GM19240 (cell line): ENCODE data around the gene CDC42.
"Not testable (repeated sequence)": the region's sequence is repeated elsewhere in the genome, so short reads cannot be mapped to it uniquely, and the experiment has no call there.

Experiments
- DNase-seq: peaks from one replicate; pipeline ENCODE4 v3.0.0; 2011; ENCODE audit warnings: low spot score; ENCODE audit not compliant: insufficient read length

Gene CDC42

DNA sequence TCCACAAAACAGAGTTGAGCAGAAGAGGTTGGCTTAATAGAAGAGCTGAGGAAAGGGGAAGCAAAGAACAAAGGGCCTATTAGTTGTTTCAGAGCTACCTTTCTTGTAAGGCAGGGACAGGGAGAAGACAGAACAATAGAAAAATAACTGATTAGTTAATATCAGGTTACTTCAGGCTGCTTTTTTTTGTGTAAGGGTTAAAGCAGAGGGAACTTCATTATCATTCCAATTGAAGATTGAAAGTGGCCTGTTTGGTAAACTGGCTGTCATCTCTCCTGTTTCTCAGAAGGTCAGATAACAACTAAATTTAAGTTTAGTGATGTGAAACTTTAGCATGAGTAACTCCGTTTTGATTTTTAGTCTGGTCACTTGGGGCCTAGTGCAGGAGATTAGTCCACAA lies 22.3 kb downstream of the CDC42 start:
- DNase-seq = no peak

DNA sequence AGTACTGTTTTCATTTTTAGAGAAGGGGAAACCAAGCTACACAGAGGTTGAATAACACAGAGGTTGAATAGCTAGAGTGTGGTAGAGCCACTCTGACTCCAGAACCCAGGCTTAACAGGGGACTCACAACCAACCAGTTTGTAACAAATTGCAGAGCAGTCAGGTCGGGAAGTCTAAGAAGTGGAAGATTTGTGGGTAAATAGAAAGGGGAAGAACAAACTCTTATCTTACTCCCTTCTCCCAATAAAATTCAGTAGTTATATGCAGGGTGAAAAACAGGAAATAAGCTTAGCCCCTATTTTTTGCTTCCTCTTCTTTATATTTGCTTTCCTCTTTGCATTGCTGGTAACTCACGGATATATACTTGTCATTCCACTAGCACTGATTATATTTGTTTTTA lies 23.2 kb downstream of the CDC42 start:
- DNase-seq = no peak

DNA sequence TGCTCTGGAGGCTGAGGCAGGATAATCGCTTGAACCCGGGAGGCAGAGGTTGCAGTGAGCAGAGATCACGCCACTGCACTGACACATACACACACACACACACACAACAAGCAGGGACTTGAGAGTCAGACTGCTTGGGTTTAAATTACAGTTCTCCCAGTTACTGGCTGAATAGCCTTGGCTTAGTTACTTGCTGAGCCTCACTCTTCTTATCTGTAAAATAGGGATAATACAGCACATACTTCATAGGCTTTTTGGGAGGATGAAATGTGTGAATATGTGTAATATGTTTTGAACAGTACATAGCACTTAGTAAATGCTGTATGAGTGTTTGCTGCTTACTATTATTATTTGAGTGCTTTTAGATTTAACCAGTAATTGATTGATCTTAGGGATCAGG lies 23.8 kb downstream of the CDC42 start:
- DNase-seq = no peak

DNA sequence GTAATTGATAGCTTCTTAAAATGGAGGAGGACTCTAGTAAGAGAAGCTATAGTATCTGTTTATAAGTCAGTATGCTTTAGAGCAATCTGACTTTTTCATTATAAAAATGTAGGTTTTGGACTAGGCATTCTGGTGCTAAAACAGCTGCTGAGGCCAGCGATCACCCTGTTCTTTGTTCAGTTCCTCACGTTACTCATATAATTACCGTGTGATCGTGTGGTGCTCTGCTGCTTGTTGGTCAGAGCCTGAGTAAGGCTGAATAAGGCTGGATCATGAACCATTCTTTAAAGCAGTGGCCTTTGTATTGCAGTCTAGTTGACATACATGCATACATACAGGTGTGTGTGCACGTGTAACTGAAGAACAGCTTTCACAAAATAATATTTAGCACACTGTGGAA lies 25.2 kb downstream of the CDC42 start:
- DNase-seq = no peak

DNA sequence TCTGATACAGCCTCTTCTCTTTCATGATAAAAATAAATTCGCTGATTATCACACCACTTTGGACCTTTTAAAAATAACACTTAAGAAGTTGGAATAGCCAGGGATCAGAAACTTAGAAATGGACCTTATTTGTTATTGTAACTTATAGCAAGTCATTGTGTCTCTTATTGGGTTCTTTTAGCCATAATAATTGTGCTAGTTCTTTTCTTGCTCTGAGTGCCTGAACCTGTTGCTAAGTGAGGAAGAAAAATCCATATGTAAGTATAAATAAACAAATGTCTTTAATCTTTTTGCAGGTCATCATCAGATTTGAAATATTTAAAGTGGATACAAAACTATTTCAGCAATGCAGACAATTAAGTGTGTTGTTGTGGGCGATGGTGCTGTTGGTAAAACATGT lies 25.6 kb downstream of the CDC42 start:
- no peak for DNase-seq

DNA sequence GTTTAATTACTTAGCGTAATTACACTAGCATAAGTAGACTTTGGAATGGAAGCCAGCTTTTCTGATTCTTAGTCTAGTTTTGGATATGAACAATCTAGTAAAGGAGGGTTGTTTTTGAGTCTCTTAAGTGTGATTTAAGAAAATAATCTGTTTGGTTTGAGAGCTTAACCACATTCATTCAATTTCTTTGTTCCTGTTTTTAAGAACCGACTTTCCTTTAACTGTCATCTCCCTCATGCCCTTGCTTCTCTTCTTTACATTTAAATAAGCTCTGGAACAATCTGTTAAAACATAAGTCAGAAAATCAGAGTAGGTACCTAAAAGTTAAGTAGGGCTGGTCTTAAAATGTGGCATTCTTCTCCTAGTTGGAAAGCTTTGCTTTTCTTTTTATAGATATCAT lies 27.7 kb downstream of the CDC42 start:
- DNase-seq = no peak

DNA sequence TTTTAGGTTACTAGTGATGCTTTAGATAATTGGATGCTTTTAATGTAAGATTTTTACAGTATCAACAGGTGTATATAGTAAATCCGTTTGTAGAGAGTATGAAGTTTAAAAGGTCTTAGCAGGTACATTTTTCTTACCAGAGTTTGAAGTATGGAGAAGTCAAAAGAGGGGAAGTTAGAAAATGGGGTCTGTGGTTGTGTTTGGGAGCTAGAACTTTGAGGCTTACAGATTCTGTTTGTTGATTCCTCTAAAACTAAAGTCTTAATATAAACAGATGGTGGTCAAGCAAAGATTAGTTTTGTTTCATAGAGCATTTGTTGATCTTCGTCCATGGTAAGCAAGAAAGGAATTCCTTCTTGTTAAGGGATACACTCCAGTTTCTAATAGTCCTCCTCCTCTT lies 35.8 kb downstream of the CDC42 start:
- no peak for DNase-seq

DNA sequence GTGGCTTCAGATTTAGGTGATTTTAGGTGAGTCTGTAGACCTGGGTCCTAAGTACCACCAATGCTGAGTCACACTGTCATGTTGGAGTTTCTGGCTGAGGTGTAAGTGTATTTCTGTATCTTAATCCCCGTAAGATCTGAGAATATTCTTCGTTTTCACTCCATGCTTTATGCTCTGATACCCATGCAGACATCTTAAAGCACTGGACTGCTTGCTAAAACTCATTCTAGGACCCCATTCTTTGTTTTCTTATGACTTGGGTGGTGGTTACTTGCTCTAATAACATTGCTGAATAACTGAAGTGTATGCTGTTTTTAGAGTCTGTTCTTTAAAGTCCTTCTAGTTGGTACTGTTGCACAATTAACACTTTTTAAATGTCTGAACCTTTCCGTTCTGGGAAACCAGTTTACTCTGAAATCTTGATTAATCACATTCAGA lies 36.6 kb downstream of the CDC42 start:
- no peak for DNase-seq

DNA sequence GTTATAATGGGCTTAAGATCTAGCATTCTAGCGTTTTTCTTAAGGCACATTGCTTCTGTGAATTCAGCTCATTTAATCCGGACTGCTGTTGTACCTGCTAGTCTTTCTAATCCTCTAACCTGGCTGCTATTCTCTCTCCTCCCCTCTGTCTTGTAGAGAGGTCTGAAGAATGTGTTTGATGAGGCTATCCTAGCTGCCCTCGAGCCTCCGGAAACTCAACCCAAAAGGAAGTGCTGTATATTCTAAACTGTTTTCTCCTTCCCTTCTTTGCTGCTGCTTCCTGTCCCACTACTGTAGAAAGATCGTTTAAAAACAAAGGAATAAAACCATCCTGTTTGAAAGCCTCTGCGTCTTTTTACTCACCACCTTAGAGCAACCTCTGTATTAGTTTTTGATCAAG lies 37.3 kb downstream of the CDC42 start:
- DNase-seq = no peak

DNA sequence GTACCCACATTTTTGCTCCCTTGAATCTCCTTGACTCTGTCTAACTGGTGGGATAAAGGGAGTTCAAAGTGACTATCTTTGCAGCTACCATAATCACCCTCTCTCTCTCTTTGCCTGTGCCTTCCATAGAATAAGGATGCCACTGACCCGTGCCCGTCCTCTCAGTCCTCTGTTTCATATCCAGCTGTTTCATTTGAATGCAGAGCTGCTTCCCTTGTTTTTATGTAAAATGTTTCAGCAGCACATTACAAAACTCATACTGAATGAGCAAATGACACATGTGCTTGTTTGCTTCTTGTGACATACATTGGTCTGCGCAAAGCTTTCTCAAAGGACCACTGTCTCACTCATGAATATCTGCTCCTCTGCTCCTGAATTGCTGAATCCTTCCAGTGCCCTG lies 38.4 kb downstream of the CDC42 start:
- no peak for DNase-seq

DNA sequence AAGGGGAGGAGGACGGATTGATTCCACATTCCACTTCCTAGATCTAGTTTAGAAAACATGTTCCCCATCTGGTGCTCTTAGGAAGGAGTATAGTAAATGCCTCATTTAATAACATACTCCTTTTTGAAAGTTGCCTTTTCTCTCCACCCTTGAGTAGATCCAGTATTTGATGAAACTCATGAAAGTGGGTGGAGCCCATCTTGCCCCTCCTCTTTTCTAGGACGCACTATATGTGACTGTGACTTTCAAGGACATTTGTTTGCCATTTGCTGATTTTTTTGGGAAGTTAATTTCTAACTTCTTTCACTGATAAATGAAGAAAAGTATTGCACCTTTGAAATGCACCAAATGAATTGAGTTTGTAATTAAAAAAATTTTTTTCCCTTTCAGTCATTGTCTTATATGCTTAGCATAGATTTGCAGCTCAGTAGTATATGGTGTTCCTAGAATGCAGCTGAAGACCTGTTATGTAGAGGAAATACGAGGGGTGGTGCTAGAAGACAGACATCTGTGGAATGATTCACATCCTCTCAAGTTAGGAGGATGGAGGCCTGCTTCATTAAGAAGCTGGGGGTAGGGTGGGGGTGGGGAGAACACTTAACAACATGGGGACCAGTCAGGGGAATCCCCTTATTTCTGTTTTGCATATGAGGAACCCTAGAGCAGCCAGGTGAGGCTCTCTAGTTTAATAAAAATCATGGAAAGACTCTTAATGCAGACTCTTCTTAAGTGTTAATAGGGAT lies 39.7 kb downstream of the CDC42 start:
- not testable (repeated sequence) for DNase-seq

DNA sequence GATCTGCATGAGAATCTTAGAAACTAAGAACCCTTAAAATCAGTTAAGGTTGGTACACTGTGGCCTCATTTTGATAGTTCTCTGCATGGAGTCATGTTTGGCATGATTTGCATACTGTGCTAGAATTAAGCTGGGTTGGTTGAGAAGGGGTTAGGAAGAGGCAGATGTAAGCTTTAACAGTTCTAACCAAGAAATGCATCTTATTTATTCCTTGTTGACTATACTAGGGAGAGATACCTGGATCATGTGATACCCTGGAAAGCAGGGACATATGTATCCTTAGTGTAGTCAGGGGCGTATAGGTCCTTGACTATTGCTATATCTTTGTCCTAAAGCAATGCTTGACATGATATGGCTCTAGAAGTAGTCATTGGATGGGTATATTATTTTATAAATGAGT lies 41.0 kb downstream of the CDC42 start:
- no peak for DNase-seq

DNA sequence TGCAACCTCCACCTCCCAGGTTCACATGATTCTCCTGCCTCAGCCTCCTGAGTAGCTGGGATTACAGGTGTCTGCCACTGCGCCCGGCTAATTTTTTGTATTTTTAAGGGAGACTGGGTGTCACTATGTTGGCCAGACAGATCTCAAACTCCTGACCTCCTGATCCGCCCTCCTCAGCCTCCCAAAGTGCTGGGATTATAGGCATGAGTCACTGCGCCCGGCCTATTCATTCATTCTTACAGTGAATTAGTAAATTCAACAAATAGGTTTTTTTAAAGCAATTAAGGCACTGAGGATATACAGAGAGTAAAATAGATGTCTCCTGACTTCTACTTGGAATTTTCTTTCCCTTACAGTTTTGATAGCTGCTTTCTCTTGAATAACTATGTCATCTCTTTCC lies 43.5 kb downstream of the CDC42 start:
- no peak for DNase-seq

DNA sequence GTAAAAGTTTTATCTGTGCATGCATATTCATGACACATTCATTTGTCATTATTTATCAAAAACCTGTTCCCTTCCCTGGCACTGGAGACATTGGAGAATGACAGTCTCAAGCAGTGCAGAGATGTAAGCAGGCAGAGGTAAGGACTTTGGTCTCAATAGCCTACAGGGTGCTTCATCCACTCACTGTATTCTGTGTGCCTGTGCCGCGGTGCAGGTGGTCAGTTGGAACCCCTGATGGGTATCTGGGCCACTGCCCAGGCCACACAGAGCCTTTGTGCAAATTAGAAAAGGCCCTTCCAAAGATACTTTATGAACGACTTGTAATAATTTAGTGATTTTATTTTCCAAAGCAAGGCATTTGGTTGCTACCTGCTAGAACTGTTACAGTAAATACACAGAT lies 44.0 kb downstream of the CDC42 start:
- no peak for DNase-seq

DNA sequence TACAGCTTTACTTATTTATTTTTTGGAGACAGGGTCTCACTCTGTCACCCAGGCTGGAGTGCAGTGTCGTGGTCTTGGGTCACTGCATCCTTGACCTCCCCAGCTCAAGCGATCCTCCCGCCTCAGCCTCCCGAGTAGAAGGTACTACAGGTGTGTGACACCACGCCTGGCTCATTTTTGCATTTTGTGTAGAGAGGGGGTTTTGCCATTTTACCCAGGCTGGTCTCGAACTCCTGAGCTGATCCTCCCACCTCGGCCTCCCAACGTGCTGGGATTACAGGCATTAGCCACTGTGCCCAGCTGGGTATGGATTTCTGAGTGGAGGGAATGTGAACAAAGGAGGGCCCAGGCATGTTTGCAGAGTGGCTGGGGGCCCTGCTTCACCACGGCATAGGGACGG lies 46.2 kb downstream of the CDC42 start:
- DNase-seq = no peak

DNA sequence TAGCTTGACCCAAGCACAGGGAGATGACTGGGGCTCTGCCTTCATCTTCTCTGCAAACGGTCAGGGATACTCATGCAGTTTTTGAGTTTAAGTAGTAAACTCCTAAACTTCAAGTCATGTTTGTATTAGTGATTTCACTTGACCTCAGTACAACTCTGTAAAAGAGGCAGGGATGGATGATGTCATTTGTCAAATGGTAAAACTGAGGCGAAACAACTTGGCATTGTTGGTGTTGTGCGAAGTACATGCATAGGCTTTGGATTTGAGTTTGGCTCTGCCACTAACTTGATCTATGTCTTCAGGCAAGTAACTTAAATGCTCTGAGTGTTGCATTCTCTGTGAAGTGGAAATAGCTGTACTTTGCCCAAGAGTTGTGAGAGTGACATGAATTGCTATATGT lies 47.7 kb downstream of the CDC42 start:
- DNase-seq = no peak

DNA sequence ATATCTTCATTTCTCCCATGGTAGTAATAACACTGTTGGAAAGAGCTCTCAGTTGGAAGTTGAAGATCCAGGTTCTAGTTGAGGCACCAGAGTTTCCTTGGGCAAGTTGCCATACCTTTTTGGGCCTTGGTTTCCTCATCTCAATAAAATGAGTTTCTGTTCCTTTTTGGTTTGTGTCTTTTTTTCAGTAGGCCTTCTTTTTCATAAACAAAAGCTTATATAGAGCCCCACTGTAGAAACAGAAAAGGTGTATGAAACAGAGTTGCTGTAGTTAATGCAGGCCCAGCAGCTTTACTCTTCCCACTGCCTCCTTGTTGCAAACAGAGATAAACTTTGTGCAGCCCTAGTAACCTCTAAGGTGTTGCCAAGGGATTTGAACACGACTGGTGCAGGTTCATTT lies 48.7 kb downstream of the CDC42 start:
- no peak for DNase-seq

DNA sequence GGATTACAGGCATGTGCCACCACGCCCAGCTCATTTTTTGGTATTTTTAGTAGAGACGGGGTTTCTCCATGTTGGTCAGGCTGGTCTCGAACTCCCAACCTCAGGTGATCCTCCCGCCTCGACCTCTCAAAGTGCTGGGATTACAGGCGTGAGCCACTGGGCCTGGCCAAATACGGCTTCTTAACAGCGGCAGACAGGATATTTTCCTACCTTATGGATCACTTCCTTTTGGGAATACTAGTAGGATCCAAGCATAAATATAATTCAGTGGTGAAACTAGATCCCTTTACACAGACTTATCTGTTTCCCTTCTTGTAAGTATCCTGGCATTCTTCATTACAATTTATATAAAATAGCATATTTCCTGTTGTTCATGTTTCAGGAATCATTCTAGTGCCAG lies 49.5 kb downstream of the CDC42 start:
- DNase-seq = no peak

DNA sequence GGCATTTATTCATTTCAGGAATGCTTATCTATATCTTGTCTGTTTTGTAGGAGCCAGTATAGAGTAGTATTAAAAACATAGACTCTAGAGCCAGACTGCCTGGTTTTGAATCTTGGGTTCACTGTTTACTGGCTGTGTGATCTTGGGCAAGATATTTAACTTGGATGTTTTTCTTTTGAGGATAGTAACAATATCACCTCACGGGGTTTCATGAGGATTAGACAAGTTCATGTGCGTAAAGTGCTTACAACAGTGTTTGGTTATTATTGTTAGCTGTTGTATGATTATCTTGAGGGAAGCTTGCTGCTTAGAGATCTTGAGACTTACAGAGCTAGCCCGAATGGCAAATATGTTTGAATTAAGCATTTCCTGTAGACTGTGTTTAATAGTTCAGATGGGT lies 50.2 kb downstream of the CDC42 start:
- no peak for DNase-seq

DNA sequence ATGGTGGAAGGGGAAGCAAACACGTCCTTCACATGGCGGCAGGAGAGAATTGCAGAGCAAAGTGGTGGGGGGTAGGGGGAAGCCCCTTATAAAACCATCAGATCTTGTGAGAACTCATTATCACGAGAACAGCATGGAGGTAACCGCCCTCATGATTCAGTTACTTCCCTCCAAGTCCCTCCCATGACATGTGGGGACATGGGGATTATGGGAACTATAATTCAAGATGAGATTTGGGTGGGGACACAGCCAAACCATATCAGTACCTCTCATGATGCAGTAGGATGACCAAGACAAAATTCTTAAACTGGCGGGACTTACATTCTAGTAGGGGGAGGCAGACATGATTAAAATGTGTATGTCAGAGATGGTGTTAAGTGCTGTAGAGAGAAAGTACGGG lies 51.6 kb downstream of the CDC42 start:
- no peak for DNase-seq

DNA sequence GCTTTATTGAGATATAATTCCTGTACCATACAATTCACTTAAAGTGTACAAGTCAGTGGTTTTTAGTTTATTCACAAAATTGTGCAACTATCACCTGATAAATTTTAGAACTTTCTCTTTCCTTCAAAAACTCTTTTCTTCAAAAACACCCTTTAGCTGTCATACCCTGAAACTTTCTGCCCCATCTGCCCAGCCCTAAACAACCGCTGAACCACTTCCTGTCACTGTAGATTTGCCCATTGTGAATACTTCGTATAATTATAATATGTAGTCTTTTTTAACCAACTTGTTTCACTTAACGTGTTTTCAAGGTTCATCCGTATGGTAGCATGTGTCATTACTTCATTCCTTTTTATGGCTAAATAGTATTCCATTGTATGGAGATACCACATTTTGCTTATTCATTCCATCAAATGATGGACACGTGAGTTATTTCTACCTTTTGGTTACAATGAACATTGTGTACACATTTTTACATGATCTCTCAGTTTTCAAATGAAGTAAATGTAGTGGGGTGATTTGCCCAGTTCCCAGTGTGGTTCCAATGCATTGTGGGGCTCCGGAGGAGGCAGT lies 52.4 kb downstream of the CDC42 start:
- no peak for DNase-seq

DNA sequence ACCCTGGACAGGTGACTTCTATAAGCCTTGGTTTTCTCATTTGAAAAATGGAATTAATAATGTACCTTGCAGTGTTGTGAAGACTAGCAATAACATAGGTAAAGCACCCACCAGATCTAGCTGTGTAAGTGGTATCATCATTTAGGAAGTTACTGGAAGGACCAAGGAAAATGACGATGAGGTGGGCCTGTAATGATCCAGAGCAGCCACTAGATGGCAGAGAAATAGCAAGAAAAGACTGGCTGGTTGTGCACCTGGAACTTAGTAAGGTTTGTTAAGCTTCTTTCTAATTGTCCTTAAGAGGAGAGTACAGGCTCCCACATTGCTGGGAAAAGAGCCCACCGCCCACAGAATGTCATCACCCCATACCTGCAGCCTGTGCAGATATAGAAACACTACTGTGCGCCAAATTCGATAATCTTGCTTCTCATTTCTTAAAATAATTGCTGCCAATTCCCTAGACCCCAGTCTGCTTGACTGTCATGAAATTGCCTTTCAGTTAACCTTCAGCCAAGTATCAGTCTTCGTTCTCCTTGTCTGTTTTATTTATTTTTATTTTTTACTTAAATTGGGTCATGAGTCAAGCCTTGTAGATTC lies 53.2 kb downstream of the CDC42 start:
- DNase-seq = no peak

DNA sequence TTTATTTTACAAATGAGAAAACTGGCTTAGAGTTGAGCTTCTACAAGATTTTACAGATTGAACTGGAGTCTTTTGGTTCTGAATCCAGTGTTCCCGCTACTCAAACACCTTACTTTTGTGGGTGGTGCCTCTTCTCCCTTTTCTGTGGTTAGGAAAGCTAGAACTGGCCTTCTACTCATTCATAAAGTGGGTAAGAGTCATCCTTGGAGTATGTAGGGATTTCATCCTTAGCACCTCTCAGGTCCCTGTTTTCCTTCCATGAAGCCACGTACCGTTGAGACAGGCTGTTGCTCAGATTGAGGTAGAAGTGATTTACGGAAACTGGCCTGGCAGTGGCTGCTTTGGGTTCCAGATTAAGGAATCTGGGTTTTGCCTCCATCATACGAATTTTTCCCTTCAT lies 54.6 kb downstream of the CDC42 start:
- DNase-seq = no peak
